Limb (tissue), 2 donors: Measurements from ENCODE around the gene FOXK2.
"Not testable (repeated sequence)": the region's sequence is repeated elsewhere in the genome, so short reads cannot be mapped to it uniquely, and the experiment has no call there.

Source experiments
- DNase-seq, 2 donors: peaks; one replicate each; pipeline ENCODE4 v3.0.0-alpha.2; 2016; ENCODE audit errors: extremely low spot score in 2 of 2

The FOXK2 gene

DNA sequence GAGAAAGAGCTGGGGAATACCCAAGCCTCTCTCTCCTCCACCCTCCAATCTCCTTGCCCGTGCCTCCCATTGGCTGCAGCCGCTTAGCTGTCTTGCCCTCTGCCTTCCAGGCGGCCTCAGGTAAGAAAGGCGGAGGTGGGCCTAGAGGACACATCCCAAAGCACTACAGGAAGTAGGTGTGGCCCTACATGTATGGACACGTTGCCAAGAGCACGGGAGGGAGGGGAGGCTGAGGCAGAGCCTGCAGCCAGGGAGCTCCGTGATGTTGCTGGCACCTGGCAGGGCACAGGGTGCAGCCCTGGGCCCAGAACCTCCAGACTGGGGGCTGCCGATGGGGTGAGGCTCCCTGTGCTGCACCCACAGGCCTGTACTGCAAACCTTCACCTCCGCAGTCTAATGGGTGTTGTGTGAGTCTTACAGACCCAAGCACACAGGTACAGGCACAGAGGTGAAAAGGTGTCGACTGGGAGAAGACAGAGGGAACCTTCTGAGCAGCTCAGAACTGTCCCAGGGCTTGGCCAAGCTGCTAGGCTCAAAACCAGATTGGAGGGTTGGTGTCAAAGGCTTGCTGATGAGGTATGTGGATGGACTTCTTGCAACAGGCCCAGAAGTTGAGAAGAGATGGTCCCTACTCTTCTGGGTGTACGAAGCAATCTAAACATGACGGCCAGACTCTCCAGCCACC, 23.5 kb upstream of the FOXK2 start:
- DNase-seq: no peak

DNA sequence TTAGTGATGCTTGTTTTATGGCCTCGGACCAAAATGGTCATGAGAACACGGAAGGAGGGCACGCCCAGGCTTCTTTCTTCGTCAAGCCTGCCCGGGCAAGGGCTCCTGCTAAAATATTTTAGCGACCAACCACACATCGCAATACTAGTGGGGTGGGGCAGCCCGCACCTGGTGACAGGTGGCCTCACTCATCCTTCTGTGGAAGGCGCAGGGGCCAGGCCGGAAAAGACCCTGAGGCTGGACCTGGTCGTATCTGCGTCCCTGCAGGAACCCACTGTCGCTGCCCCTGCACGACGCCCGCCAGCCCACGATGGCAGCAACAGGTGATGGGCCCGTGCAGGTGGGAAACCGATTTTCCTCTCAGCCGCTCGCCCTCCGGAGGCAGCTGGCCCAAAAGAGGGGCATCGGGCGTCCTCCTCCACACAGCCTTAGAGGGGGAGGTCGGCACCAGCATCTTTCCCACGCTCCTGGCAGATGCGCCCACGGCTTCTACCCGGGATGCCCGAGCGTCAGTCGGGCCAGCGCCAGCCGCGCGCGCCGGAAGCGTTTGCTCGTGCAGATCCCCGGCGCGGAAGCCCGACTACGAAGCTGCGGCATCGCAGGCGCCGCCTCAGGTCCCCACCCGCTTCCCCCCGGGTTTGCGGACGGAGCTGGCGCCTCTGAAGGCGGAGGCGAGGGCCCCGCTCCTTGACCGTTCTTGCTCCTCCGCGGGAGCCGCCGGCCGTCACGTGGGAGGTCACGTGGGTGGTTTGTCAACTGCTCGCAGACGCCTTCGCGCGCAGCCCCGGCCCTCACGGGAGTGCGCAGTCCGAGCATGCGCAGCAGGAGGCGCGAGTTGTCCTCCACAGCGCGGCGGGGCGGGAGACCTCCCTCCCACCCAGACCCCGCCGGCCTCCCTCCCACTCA, 22.8 kb upstream of the FOXK2 start:
- peak; percentile 93 to 95 for DNase-seq

DNA sequence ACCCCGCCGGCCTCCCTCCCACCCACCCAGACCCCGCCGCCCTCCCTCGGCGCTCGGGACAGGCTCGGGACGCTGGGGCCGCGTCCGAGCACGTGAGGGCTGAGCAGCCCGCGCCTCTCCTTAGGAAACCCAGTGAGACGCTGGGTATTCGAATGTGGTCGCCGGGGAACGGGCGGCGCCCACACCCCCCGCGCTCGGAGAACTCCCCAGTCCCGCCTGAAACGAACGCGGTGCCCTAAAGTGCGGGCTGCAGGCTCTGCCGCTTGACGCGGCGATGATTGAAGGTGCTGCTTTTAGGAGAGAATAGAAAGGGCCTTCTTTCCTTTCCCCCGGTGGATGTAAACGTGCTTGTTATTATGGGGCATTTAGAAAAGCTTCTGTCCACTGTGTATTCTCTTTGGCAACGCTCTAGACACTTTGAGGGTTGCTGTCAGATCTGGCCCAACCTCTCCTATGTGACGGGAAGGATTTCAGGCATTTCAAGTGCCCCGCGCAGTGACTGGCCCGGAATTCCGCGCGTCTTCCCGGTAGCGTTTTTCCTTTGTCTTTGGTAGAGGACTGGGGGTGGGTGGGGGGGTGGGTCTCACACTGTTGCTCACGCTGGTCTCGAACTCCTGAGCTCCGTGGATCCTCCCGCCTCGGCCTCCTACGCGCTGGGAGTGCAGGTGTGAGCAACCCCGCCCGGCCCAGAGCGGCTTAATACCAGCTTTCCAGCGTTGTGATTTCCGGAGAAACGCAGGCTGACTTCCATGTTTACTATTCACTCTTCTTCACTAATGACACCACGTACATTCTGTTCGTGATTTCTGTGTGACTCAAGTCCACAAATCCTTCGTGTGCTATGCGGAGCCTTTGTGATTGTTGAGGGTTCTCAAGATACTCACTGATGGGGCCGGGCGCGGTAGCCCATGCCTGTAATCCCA, 21.8 kb upstream of the FOXK2 start:
- peak in 1 of 2 donors; percentile 61 for DNase-seq

DNA sequence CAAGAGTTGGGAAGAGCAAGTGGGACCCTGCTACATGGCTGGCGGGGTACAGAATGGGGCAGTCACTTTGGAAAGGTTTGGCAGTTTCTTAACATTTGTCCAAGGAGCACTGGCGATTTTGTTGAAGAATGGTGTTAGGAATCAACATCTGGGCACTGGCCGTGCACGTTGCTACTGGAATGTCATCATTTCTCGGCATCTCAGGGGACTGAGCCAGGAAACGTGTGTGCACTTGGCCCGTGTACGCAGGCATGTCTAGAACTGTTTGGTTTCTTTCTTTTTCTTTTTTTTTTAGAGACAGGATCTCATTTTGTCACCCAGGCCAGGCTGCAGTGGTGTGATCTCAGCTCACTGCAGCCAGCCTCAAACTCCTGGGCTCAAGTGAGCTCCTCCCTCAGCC, 17.3 kb upstream of the FOXK2 start:
- no peak for DNase-seq

DNA sequence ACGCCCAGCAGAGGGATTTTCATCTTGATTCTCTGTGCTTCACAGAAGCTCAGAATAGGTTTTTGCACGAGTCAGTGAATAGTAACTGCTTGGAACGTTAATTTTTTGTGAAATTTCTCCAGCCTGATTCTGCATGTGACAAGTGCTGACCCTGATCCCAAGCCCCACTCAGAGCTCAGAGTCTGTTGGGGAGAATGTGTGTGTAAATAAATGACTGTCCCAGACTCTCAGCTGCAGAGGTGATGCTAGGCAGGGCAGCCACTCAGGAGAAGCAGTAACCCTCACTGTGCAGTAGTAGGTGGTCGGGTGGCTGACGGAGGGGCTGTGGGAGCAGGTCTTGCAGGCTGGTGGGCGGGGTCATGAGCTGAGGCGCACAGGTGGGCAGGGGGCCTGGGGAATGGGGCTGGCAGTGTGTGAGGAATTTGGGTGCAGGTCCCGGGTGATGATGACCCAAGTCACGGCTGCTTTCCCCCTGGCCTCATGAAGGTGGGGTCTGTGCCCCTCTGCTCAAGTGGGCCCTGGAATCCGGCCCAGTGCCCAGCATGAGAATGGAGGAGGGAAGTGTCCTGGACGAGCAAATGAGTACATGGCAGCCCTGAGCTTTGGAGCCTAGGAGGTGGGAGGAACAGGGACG, 16.3 kb upstream of the FOXK2 start:
- no peak for DNase-seq

DNA sequence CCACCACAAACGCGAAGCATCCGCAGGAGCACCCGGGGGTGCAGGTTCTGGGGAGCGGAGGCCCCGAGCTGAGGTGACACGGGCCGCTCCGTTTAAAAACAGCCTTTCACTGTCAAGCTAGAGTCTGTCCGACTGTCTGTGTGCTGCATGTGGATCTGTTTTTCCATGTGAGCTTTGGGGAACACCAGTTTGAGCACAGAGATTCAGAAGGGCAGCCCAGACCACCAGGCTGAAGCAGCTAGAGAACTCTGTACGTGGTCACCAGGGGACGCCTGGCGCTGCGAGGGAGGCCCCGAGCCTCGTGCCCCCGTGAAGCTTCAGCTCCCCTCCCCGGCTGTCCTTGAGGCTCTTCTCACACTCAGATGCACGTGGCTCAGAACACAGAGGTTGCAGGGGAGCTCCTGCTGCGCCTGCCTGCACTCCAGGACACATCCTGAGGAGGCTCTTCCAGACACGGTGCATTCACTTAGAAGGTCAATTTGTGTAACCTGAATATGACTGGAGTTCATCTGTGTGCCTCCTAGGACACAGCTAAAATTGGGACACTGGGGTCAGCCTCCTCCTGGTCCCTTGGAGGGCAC, 15.7 kb upstream of the FOXK2 start:
- no peak for DNase-seq

DNA sequence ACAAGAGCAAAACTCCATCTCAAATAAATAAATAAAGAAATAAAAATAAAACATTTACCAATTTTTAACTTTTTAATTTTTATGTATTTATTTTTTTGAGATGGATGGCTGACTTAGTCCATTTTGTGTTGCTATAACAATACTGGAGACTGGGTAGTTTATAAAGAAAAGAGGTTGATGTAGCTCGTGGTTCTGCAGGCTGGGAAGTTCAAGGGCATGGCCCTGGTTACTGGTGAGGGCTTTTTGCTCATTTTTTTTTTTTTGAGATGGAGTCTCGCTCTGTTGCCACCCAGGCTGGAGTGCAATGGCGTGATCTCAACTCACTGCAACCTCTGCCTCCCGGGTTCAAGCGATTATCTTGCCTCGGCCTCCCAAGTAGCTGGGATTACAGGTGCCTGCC, 14.2 kb upstream of the FOXK2 start:
- DNase-seq: no peak

DNA sequence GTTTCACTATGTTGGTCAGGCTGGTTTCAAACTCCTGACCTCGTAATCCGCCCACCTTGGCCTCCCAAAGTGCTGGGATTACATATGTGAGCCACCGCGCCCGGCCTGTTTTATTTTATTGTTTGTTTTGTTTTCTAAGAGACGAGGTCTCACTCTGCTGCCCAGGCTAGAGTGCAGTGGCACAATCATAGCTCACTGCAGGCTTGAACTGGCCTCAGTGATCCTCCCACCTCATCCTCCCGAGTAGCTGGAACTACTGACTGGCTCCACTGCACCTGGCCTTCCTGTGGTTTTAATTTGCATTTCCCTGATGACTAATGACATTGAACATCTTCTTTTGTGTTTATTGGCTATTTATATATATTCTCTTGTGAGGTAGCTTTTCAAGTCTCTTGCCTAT, 13.1 kb upstream of the FOXK2 start:
- DNase-seq: not testable (repeated sequence)

DNA sequence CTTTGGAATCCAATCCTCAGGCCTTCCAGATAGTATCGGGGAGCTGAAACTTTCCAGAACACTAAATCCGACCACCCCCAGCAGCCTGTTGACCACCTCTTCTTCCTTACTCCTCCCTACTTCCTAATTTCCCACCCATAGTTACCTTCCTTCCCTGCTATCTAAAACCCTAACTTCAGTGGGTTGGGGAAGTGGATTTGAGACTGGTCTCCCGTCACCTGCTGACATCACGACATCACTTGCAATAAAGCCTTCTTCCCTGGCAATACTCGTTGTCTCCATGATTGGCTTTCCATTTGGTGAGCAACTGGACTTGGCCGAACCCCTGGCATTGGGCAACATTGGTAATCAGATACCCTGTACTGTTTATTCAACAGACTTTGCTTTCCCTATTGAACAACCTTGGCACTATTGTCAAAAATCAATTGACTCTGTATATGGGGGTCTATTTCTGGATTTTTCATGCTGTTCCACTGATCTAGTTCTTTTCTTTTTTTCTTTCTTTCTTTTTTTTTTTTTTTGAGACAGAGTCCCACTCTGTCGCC, 11.8 kb upstream of the FOXK2 start:
- no peak for DNase-seq

DNA sequence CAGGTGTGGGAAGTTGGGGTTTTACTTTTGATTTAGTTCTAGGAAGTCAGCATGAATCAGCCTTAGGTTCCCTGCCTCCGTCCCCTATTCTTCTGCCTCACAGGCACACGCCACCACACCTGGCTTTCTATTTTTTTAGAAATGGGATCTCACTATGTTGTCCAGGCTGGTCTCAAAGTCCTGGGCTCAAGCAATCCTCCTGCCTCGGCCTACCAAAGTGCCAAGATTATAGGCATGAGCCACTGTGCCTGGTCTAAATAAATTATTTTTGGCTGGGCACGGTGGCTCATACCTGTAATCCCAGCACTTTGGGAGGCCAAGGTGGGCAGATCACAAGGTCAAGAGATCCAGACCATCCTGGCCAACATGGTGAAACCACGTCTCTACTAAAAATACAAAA, 7.9 kb upstream of the FOXK2 start:
- DNase-seq: not testable (repeated sequence)

DNA sequence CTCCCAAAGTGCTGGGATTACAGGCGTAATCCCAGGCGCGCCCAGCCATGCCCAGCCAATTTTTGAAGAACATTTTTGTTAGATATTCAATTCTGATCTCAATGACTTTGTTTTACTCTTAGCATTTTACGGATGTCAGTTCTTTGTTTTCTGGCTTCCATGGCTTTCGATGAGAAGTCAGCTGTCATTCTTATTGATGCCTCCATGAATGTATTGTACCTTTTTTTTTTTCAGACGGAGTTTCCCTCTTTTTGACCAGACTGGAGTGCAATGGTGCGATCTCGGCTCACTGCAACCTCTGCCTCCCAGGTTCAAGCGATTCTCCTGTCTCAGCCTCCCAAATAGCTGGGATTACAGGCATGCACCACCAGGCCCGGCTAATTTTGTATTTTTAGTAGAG, 5.7 kb upstream of the FOXK2 start:
- DNase-seq: not testable (repeated sequence)

DNA sequence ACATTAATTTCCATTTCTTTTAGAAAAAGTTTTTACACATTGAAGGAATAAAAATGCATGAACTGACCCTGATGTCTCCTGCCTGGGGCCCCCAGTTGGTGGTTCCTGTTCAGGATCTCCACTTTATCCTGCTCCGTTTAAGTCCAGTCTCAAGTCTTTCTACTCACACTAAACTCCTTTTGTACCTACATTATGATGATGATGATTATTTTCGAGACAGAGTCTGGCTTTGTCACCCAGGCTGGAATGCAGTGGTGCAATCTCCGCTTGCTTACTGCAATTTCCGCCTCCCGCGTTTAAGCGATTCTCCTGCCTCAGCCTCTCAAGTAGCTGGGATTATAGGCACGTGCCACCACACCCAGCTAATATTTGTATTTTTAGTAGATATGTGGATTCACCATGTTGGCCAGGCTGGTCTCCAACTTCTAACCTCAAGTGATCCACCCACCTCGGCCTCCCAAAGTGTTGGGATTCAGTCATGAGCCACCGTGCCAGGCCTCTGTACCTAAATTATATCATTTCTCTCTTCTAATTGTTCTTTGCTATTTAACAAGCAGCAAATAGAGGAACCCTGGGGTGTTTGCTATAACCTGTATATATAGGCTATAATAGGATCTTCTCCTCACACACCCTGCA, 2.2 kb upstream of the FOXK2 start:
- DNase-seq: no peak

DNA sequence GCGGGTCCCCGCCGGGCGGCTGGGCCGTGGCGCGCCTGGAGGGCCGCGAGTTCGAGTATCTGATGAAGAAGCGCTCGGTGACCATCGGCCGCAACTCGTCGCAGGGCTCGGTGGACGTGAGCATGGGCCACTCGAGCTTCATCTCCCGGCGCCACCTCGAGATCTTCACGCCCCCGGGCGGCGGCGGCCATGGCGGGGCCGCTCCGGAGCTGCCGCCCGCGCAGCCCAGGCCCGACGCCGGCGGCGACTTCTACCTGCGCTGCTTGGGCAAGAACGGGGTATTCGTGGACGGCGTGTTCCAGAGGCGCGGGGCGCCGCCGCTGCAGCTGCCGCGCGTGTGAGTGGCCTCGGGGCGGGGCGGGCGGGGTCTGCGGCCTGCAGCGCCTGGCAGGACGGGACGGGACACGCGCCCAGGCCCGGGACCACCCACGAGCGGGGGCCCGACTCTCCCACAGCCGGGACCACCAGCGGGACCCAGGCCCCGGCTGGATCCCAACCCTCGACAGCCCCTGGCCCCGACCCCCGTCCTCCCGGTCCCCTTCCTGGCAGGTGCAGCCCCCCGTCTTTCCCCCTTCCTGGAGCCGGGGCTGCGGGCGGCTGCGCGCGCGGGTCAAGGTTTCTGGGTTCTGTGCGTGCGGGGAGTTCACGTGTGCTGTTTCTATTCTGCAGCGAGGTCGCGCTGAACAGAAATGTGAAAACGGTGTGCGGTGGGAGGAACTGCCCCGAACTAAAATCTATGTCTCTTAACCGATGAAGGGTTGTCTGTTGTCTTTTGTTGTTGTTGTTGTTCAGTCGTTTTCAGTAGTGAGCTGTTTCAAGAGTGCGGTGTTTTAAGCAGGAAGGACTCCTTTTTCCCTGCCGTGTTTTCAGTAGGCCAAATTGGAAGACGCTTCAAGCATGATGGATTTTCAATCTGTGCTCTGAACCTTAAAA, 705 bp downstream of the FOXK2 start:
- peak in 1 of 2 donors; percentile 65 for DNase-seq

DNA sequence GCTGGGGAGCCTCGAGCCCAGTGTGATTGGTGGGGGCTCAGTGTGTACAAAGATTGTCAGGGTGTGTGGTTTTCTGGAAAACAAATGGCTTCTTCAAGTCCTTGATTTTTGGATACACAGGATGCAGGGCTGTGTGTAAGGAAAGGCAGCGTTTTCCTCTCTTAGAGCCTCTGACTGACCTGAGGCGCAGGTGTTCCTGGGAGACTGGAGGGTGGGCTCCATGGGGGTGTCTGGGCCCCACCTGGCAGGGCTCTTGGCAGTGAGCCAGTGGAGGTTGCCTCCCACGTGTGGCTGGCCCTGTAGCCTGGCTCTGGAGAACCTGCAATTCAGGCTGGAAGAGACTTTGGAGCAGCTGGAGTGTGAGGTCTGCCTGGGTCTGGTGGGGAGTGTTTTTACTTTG, 5.0 kb downstream of the FOXK2 start:
- DNase-seq: no peak

DNA sequence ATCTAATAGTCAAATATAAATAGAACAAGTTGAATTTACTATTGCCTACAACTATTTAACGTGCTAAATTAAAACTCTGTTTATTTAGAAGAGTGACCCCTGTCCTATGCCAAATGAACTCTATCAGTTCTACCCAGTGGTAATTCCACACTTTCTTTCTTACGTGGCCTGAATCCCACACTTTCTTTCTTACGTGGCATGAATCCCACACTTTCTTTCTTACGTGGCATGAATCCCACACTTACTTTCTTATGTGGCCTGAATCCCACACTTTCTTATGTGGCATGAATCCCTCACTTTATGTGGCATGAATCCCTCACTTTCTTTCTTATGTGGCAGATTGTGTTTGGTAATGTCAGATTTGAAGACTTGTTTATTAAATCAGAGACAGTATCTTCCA, 6.2 kb downstream of the FOXK2 start:
- no peak for DNase-seq

DNA sequence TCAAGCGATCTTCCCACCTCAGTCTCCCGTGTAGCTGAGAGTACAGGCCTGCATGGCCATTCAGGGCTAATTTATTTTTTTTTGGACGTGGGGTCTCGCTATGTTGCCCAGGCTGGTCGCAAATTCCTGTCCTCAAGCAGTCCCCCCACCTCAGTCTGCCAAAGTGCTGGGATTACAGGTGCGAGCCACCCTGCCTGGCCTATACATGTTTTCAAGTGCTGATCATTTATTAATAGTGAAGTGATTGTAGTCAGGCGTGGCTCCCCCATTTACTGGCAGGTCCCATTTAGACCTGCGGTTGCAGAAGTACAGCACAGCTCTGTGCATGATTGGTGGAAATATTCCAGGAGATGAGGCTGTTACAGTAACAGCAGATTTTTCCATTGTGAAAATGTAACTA, 8.4 kb downstream of the FOXK2 start:
- no peak for DNase-seq

DNA sequence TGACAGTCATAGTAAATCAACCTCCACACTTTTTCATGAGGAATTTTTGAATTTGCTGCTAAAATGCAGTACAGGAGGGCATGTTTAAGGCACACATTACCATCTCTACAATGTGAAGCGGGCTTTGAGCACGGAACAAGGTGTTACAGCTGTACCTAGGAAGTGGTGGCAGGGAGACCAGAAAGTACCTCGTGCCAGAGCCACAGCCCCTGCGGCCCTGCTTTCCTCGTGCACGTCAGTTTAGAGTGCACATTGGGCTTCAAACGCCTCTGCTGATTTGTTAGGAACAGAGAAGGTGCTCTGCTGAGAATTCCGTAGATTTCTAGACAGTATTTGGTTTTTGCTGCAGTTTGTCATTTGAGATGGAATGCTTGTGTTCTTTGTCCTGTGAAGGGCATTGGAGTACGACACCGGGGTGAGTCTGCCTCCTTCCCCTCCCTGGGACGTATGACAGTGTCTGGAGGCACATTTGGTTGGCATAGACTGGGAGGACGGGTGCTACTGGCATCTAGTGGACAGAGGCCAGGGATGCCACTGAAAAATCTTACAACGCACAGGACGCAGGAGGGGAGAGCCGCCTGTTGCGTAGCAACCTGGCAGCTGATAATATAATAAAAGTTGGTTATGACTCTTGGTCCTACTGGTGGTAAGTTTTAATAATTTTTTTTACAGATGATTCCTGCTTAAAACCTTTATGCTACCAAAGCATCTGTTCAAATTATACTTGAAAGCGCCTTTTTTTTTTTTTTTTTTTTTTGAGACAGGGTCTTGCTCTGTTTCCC, 9.1 kb downstream of the FOXK2 start:
- peak in 1 of 2 donors; percentile 39 for DNase-seq

DNA sequence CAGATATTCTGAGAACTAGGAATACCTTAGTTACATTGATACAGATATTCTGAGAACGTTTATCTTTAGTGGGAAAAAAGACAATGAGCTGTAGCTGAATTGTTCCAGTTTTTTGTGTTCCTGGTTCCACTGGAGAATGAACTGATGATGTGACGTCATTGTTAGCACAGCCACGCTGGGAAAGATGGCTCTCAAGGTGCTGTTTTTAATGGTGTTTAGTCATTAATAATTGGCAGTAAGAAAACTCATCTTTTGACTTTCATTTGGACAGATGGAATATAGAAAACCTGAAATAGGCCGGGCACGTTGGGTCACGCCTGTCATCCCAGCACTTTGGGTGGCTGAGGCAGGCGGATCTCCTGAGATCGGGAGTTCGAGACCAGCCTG, 10.4 kb downstream of the FOXK2 start:
- no peak for DNase-seq
